Stimulated activated naive CD8-positive, alpha-beta T cell treated with anti-CD3 and anti-CD28 coated beads, Interleukin-15, Interleukin-2, amounts not matched to agents 100 U/mL and 50 U/mL, for 24 hours (primary cell): ENCODE measurements around the gene PPFIBP1.
"Not testable (repeated sequence)": the region's sequence is repeated elsewhere in the genome, so short reads cannot be mapped to it uniquely, and the experiment has no call there.

Experiments used
- ATAC-seq: fragments of 150-1000 bp; cut with Tn5 transposase; one replicate; pipeline ENCODE4 v1.10.0; 2021
- DNase-seq: peaks from one replicate; pipeline ENCODE4 v3.0.0; 2021

PPFIBP1 gene

DNA sequence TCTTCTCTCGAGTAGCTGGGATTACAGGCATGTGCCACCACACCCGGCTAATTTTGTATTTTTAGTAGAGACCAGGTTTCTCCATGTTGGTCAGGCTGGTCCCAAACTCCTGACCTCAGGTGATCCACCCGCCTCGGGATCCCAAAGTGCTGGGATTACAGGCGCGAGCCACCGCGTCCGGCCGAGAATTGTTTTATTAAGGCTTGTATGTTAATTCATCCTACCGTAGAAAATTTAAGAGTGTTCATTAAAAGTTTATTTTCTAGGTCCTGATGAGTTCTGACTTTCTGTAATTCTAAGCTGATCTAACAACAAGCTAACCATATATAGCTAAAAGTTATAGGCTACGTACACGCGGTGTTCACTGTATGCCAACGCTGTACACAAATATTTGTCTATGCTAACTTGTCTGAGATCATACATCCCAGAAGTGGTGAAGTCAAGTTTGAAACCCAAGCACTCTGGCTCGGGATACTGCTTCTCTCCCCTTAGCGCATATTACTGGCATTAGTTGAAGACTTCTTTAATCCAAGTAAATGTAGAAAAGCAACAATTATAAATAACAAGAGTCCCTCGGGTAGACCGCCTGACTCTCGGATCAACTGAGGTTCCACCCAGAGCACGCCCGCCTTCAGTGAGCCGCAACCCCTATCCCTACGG, 186.1 kb downstream of the PPFIBP1 start:
- ATAC-seq = peak; percentile 45
- DNase-seq = peak; percentile 25

- ATAC-seq (peak; percentile 99), DNase-seq (peak; percentile 92)
Measured at GRCh38 chr12:27710592-27711316, 186.7 kb downstream of the PPFIBP1 start, which contains the start of gene MRPS35. Gene MRPS35, plus strand, starts transcription at chr12:27710832. Its CDS starts 12 bp downstream, at chr12:27710844.

GRCh38 chr12:27711317-27711682, 187.3 kb downstream of the PPFIBP1 start:
- peak; percentile 30 for ATAC-seq
- peak; percentile 16 for DNase-seq

DNA sequence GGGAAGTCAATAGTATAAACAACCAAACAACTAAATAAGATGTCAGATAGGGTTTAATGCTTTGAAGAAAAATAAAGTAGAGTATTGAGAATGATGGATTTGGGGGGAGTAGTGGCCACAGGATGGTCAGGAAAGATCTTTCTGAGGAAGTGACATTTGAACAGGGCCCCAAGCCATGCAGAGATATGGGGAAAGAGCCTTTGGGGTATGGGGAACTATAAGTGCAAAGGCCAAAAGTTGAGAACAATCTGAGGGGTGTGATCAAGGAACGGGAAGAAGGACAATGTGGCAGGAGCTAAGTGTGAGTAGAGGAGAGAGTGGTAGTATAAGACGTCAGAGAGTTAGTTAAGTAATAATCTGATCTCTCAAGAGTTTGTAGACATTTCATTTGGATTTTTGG, 188.0 kb downstream of the PPFIBP1 start:
- DNase-seq (no peak), ATAC-seq (no peak)

GRCh38 chr12:27723212-27723611, 199.2 kb downstream of the PPFIBP1 start:
- DNase-seq (no peak), ATAC-seq (no peak)

GRCh38 chr12:27730097-27730588, 206.1 kb downstream of the PPFIBP1 start:
- no peak for ATAC-seq
- no peak for DNase-seq

- ATAC-seq = no peak
- no peak for DNase-seq
Measured at GRCh38 chr12:27732281-27732680, 208.3 kb downstream of the PPFIBP1 start.

GRCh38 chr12:27733052-27733656, 209.1 kb downstream of the PPFIBP1 start:
- ATAC-seq (no peak), DNase-seq (peak; percentile 15)

- ATAC-seq (no peak), DNase-seq (no peak)
Measured at GRCh38 chr12:27733791-27734190, 209.8 kb downstream of the PPFIBP1 start.

DNA sequence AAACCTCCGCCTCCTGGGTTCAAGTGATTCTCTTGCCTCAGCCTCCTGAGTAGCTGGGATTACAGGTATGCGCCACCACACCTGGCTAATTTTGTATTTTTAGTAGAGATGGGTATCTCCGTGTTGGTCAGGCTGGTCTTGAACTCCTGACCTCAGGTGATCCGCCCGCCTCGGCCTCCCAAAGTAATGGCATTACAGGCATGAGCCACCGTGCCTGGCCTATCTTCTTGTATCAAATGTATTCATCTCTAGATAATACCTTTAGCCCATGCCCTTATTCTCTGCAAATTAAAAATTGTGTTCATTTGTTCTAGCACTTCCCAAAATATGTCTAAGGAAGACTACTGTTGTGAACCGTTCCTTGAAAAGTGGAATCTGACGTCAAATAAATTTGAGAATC, 210.3 kb downstream of the PPFIBP1 start:
- not testable (repeated sequence) for ATAC-seq, DNase-seq

DNA sequence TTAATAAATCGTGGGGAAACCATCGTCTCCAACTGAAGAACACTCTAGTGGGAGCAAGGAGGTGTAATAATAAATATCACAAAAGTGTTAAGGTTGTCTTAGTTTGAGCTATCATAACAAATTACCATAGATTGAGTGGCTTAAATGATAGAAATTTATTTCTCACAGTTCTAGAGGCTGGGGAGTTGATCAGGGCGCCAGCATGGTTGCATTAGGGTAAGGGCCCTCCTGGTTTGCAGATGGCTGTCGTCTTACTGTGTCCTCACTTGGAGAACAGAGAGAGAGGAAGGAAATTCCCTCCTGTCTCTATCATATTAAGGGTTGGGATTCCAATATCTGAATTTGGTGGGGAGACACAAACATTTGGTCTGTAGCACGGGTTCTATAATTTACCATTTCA, 219.6 kb downstream of the PPFIBP1 start:
- DNase-seq = no peak
- ATAC-seq = no peak
